GM18499 (cell line): ENCODE measurements around the gene RALGDS.
"Not testable (repeated sequence)": the region's sequence is repeated elsewhere in the genome, so short reads cannot be mapped to it uniquely, and the experiment has no call there.

Source experiments
- ATAC-seq: cut with Tn5 transposase; IDR thresholded peaks from one replicate; pipeline ENCODE4 v1.9.1; 2021; ENCODE audit warnings: moderate number of reproducible peaks; ENCODE audit not compliant: insufficient read depth, unreplicated experiment

The RALGDS gene

DNA sequence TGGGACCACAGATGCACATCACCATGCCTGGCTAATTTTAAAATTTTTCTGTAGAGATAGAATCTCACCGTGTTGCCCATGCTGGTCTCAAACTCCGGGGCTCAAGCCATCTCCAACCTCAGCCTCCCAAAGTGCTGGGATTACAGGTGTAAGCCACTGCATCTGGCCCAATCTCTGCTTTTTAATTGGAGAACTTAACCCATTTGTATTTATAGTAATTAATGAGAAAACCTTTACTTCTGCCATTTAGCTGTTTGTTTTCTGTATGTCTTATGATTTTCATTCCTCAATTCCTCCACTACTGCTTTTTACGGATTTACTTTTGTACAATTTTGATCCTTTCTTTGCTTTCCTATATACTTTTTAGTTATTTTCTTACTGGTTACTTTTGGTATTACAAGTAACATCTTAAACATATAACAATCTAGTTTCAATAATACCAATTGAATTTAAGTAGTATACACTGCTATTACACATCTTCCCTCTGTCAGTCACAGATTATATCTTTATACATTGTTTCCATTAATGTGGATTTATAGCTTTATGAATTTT is 26.1 kb downstream of the RALGDS start:
- ATAC-seq: no peak

- not testable (repeated sequence) for ATAC-seq
Measured at GRCh38 chr9:133094351-133094750, 26.7 kb downstream of the RALGDS start.

DNA sequence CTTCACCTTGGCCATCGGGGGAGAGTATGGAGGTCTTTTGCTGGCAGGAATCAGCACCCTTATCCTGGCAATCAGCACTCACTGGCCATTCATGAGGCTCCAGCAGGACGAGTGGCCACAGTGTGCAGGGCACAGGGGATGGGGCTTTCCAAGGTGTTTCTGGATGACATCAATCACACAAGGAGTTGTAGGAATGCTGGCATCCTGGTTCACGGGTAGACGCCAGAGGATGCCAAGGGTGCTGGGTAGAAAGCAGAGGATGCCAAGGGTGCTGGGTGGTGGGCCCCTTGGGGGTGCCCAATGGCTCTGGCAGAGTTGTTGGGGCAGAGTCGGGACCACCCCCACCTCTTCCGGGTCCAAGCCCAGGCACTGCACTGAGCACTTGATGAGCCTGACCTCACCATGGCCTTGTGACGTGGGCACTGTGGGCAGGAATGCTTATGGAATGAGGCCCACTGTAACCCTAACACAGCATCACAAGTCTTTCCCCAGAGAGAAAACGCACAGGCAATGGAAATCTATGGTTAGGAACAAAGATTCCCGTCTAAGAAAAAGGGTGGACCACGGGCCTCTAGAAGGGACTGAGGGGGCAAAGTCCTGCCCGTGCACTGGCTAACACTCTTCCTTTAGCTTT is 30.2 kb downstream of the RALGDS start:
- ATAC-seq: no peak

DNA sequence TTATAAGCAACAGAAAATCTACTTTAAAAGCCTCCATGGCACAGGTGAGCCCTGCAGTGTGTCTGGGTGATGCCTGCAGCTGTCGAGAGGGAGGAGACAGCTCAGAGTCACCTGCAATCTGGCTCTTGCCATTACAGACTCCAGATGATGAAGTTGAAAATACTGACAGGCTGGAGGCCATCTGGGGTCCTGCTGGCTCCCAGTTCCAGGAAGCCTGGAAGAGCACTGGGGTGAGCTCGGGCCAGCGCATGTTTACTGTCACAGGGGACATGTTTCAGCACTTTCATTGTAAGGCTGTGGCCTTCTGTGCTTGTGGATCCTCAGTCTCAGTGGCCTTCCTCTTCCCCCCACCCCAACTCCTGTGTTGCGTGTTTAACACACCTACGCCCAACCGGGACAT is 30.9 kb downstream of the RALGDS start:
- no peak for ATAC-seq

DNA sequence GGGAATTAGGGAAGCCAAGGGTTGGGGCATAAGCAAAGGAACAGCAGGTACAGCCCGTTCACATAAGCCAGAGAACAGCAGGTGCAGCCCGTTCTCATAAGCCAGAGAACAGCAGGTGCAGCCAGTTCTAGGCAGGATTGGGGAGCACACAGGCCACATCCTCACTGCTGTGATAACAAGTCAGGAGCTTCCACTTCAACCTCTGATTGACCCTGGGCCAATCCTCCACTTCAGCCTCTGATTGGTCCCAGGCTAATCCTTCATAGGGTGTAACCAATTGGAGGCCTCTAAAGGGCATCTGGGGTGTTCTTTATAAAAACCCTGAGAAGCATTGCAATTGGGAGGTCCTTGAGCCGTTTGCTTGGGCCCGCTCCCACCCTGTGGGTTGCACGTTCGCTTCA is 31.8 kb downstream of the RALGDS start:
- ATAC-seq: no peak

GRCh38 chr9:133088756-133089155 is 32.3 kb downstream of the RALGDS start:
- no peak for ATAC-seq

GRCh38 chr9:133088146-133088750 is 32.8 kb downstream of the RALGDS start:
- ATAC-seq: no peak

- no peak for ATAC-seq
Measured at GRCh38 chr9:133087429-133088145, 33.5 kb downstream of the RALGDS start.

- no peak for ATAC-seq
Measured at GRCh38 chr9:133086894-133087293, 34.1 kb downstream of the RALGDS start.

DNA sequence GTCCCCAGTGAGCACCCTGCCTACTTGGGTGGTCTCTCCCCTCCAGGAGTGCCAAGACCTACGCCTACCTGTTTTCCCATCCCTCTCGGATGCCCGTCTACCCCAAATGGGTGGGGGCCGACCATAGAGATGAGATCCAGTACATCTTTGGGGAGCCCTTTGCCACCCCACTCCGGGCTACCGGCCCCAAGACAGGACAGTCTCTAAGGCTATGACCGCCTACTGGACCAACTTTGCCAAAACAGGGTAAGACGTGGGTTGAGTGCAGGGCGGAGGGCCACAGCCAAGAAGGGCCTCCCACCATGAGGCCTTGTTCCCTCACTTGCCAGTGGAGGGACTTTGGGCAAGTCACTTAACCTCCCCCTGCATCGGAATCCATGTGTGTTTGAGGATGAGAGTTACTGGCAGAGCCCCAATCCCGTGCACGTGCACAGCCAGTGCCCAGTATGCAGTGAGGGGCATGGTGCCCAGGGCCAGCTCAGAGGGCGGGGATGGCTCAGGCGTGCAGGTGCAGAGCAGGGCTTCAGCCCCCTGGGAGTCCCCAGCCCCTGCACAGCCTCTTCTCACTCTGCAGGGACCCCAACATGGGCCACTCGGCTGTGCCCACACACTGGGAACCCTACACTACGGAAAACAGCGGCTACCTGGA is 34.7 kb downstream of the RALGDS start:
- ATAC-seq: not testable (repeated sequence)

- ATAC-seq: not testable (repeated sequence)
Measured at GRCh38 chr9:133083688-133084087, 37.4 kb downstream of the RALGDS start.

- not testable (repeated sequence) for ATAC-seq
Measured at GRCh38 chr9:133081957-133082644, 38.9 kb downstream of the RALGDS start.

GRCh38 chr9:133080786-133081779 is 40.0 kb downstream of the RALGDS start:
- ATAC-seq: not testable (repeated sequence)

DNA sequence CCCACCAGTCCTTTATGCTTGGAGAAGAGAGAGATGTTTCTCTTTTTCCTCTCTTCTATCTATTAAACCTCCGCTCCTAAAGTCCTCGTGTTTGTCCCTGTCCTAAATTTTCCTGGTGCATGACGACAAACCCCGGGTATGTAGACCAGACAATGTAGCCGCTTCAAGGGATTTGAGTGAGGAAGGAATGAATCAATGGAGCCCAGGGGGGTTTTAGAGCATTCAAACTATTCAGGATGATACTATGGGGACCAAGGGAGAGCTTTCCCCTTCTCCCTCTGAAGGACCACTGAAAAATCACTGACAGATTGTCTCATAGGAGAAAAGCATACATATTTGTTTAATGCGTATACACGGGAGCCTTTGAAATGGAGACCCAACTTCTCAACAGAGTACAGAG is 40.9 kb downstream of the RALGDS start:
- no peak for ATAC-seq

DNA sequence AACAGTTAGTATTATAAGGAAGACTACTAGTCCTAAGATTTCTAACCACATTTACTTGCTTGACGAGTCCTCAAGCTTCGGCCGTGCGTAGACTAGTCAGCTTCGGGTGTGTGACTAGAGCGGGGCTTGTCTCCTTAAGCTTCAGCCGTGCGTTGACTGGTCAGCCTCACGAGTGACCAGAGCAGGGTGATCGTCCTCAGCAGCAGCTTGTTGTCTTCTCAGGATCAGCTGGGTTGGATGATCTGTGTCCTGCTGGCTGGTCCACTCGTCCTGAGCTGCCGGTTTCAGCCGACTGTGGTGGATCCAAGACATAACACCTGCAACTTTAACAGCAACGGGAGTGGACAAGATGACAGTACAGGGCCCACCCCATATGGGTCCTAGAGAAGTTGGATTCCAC is 42.6 kb downstream of the RALGDS start:
- no peak for ATAC-seq

DNA sequence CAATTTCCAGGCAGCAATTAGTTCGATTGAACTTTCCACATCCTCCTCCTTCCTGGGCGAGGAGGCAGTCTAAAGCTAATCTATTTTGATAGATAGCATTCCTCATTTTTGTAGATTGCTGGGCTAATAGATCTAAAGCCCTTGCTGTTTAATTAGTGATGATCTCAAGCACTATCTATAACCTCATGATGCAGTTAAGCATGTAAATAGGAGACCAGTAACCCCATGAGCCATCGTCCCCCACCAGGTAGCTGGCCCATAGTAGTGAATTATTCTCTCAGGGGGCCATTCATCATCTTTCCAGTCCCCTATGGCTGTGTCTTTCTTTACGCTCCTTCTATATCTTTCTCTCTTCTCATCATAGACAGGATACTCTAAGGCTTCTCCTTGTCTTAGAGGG is 44.3 kb downstream of the RALGDS start:
- ATAC-seq: no peak

GRCh38 chr9:133075925-133076630 is 45.0 kb downstream of the RALGDS start:
- ATAC-seq: no peak

DNA sequence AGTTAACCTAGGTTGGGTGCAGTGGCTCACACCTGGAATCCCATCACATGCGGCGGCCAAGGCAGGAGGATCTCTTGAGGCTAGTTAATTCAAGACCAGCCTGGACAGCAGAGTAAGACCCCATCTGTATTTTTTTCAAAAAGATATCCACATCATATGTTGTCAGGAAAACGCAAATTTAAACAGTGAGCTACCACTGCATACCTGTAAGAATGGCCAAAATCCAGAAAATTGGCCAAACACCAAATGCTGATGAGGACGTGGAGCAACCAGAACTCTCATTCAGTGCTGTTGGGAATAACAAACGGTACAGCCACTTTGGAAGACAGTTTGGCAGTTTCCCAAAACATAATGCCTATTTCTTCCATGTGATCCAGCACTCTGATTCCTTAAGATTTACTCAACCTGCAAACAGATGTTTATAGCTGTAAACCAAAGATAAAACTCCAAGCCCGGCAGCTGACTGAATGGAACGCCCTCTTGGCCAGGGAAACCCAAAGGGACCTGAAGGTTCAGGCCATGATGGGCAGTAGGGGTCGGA is 46.9 kb downstream of the RALGDS start:
- ATAC-seq: no peak
